ENCODE data around the gene BANK1. TPM values are rescaled to one million over a fixed set of nuclear protein-coding genes. Genes with fewer than 3 reads are reported as not detected.

The BANK1 gene
- total RNA-seq, 1 experiment from 2014 or later: 0.14 TPM

- H3K27me3 ChIP-seq: no peaks in the 10 kb centered on the region
- no peak for DNase-seq
- H3K27ac ChIP-seq: no peak overlapping the region
- H3K4me1 ChIP-seq: peaks cover 19% of the 10 kb centered on the region
- H3K9me3 ChIP-seq (replicated peaks): no peaks in the 10 kb centered on the region; the same call in 1 of the 2 replicates
- no peak overlapping the region for H3K4me3 ChIP-seq
- H3K36me3 ChIP-seq: no peaks in the 10 kb centered on the region
Observed at GRCh38 chr4:101973361-101973760, 182.8 kb downstream of the BANK1 start.

- Histone ChIP-seq H3K27me3 (no peaks in the 10 kb centered on the region), H3K36me3 (no peaks in the 10 kb centered on the region), H3K9me3 (replicated peaks) (no peaks in the 10 kb centered on the region; the same call in 1 of the 2 replicates), H3K4me3 (no peak overlapping the region), H3K4me1 (peaks cover 3% of the 10 kb centered on the region; the same call in 1 of the 2 replicates), H3K27ac (no peak overlapping the region)
- peak; percentile 17 to 48 for DNase-seq
Observed at GRCh38 chr4:101977076-101977475, 186.5 kb downstream of the BANK1 start.

GRCh38 chr4:101981756-101982155 lies 191.2 kb downstream of the BANK1 start:
- Histone ChIP-seq H3K4me1 (no peaks in the 10 kb centered on the region; the same call in 1 of the 2 replicates), H3K27me3 (no peaks in the 10 kb centered on the region), H3K27ac (no peak overlapping the region), H3K4me3 (no peak overlapping the region), H3K9me3 (replicated peaks) (no peaks in the 10 kb centered on the region), H3K36me3 (no peaks in the 10 kb centered on the region)
- DNase-seq: peak in 1 of 2 experiments; percentile 18

GRCh38 chr4:101983835-101984234 lies 193.3 kb downstream of the BANK1 start:
- H3K27ac ChIP-seq: no peak overlapping the region
- H3K4me3 ChIP-seq: no peak overlapping the region
- no peaks in the 10 kb centered on the region for H3K36me3 ChIP-seq
- H3K27me3 ChIP-seq: no peaks in the 10 kb centered on the region
- no peaks in the 10 kb centered on the region for H3K4me1 ChIP-seq
- DNase-seq: no peak
- no peaks in the 10 kb centered on the region for H3K9me3 ChIP-seq (replicated peaks)

GRCh38 chr4:101987623-101988243 lies 197.2 kb downstream of the BANK1 start:
- no peak for DNase-seq
- no peak overlapping the region for H3K27ac ChIP-seq
- H3K4me3 ChIP-seq: no peak overlapping the region
- no peaks in the 10 kb centered on the region for H3K36me3 ChIP-seq
- no peaks in the 10 kb centered on the region for H3K9me3 ChIP-seq (replicated peaks)
- no peaks in the 10 kb centered on the region for H3K4me1 ChIP-seq
- no peaks in the 10 kb centered on the region for H3K27me3 ChIP-seq

GRCh38 chr4:101989551-101989950 lies 199.0 kb downstream of the BANK1 start:
- Histone ChIP-seq H3K9me3 (replicated peaks) (no peaks in the 10 kb centered on the region), H3K27me3 (no peaks in the 10 kb centered on the region), H3K36me3 (no peaks in the 10 kb centered on the region), H3K4me3 (no peak overlapping the region), H3K4me1 (no peaks in the 10 kb centered on the region), H3K27ac (no peak overlapping the region)
- DNase-seq: no peak

GRCh38 chr4:101992446-101992845 lies 201.9 kb downstream of the BANK1 start:
- Histone ChIP-seq H3K4me1 (no peaks in the 10 kb centered on the region), H3K36me3 (no peaks in the 10 kb centered on the region), H3K27ac (no peak overlapping the region), H3K27me3 (no peaks in the 10 kb centered on the region), H3K4me3 (no peak overlapping the region), H3K9me3 (replicated peaks) (no peaks in the 10 kb centered on the region)
- DNase-seq: no peak

- no peak for DNase-seq
- no peak overlapping the region for H3K27ac ChIP-seq
Observed at GRCh38 chr4:101993002-101993841, 202.7 kb downstream of the BANK1 start.

GRCh38 chr4:101993842-101994775 lies 203.6 kb downstream of the BANK1 start:
- no peak for DNase-seq
- H3K27me3 ChIP-seq: no peaks in the 10 kb centered on the region
- no peaks in the 10 kb centered on the region for H3K9me3 ChIP-seq (replicated peaks)
- no peaks in the 10 kb centered on the region for H3K36me3 ChIP-seq
- no peak overlapping the region for H3K27ac ChIP-seq
- H3K4me3 ChIP-seq: no peak overlapping the region
- no peaks in the 10 kb centered on the region for H3K4me1 ChIP-seq

More at GRCh38 chr4:101993002-101993841, 202.7 kb downstream of the BANK1 start:
- Histone ChIP-seq H3K36me3 (no peaks in the 10 kb centered on the region), H3K4me1 (no peaks in the 10 kb centered on the region), H3K27me3 (no peaks in the 10 kb centered on the region), H3K9me3 (replicated peaks) (no peaks in the 10 kb centered on the region), H3K4me3 (no peak overlapping the region)

- H3K27me3 ChIP-seq: no peaks in the 10 kb centered on the region
- DNase-seq: no peak
- no peak overlapping the region for H3K27ac ChIP-seq
- no peaks in the 10 kb centered on the region for H3K36me3 ChIP-seq
- H3K4me3 ChIP-seq: no peak overlapping the region
- no peaks in the 10 kb centered on the region for H3K4me1 ChIP-seq
- H3K9me3 ChIP-seq (replicated peaks): no peaks in the 10 kb centered on the region
Observed at GRCh38 chr4:102007959-102008425, 217.5 kb downstream of the BANK1 start.

- Histone ChIP-seq H3K36me3 (no peaks in the 10 kb centered on the region), H3K4me1 (no peaks in the 10 kb centered on the region), H3K27me3 (no peaks in the 10 kb centered on the region), H3K9me3 (replicated peaks) (no peaks in the 10 kb centered on the region), H3K4me3 (no peak overlapping the region), H3K27ac (no peak overlapping the region)
- DNase-seq: no peak
Observed at GRCh38 chr4:102008711-102009110, 218.2 kb downstream of the BANK1 start.

- Histone ChIP-seq H3K4me3 (no peak overlapping the region), H3K9me3 (replicated peaks) (no peaks in the 10 kb centered on the region)
- no peak for DNase-seq
Observed at GRCh38 chr4:102022343-102022742, 231.8 kb downstream of the BANK1 start.

GRCh38 chr4:102027961-102028360 lies 237.4 kb downstream of the BANK1 start:
- Histone ChIP-seq H3K4me1 (no peaks in the 10 kb centered on the region), H3K27ac (no peak overlapping the region), H3K4me3 (no peak overlapping the region), H3K36me3 (no peaks in the 10 kb centered on the region), H3K27me3 (no peaks in the 10 kb centered on the region), H3K9me3 (replicated peaks) (no peaks in the 10 kb centered on the region)
- DNase-seq: no peak

More at GRCh38 chr4:102022343-102022742, 231.8 kb downstream of the BANK1 start:
- Histone ChIP-seq H3K4me1 (no peaks in the 10 kb centered on the region), H3K27me3 (no peaks in the 10 kb centered on the region), H3K27ac (no peak overlapping the region), H3K36me3 (no peaks in the 10 kb centered on the region)

GRCh38 chr4:102031406-102031805 lies 240.9 kb downstream of the BANK1 start:
- Histone ChIP-seq H3K9me3 (replicated peaks) (no peaks in the 10 kb centered on the region), H3K27ac (no peak overlapping the region), H3K4me1 (peaks cover 5% of the 10 kb centered on the region; the same call in 1 of the 2 replicates), H3K36me3 (no peaks in the 10 kb centered on the region), H3K27me3 (no peaks in the 10 kb centered on the region), H3K4me3 (no peak overlapping the region)
- DNase-seq: no peak
